GM12878 (cell line): ENCODE data around the gene LMO7. TPM values are rescaled to one million over a fixed set of nuclear protein-coding genes. Genes with fewer than 3 reads are reported as not detected.

Experiments
- ATAC-seq: fragments of 200-7000 bp; cut with Tn5 transposase; 3 replicates; pipeline ENCODE4 v1.9.1; 2020; ENCODE audit warnings: mild to moderate bottlenecking, moderate library complexity
- BruUV-seq: library from RNA; stranded (reverse); fragments of 400-500 nt; replicated peaks from 2 replicates; lab custom pipeline; 2021; lab: Mats Ljungman, UMichigan
- CTCF ChIA-PET: fragments of 300-600 bp; sonication (Branson Sonifier 250); formaldehyde crosslinking; extraction: SDS; loops from one replicate; lab custom pipeline; 2021; ENCODE audit warnings: inconsistent platforms; lab: Yijun Ruan, JAX
- POLR2A ChIA-PET: fragments of 350-600 bp; formaldehyde crosslinking; extraction: SDS; loops from one replicate; lab custom pipeline; 2021; ENCODE audit warnings: inconsistent platforms; lab: Charles Lee
- RAD21 ChIA-PET: fragments of 300-600 bp; sonication (Branson Sonifier 250); formaldehyde crosslinking; loops from one replicate; lab custom pipeline; 2023; ENCODE audit warnings: antibody characterized with exemption; ENCODE audit not compliant: unreplicated experiment; lab: Charles Lee
- SMC1A ChIA-PET: fragments of 300-600 bp; sonication (Branson Sonifier 250); formaldehyde crosslinking; loops from one replicate; lab custom pipeline; 2023; ENCODE audit not compliant: unreplicated experiment, uncharacterized antibody; lab: Charles Lee
- DNase-seq: peaks from one replicate; pipeline ENCODE4 v3.0.0-alpha.2; 2011; ENCODE audit warnings: low read depth, low spot score
- FAIRE-seq: peaks from 3 replicates; lab custom pipeline; 2011; peaks lifted over from hg19 to GRCh38; lab: Jason Lieb, UNC
- H2AFZ ChIP-seq: 2 replicates; pipeline ENCODE4 v1.6.0; 2011; ENCODE audit warnings: low read depth, low read length, control low read depth; ENCODE audit not compliant: control insufficient read depth
- H3K27ac ChIP-seq: 2 replicates; pipeline ENCODE4 v1.5.1; 2011; ENCODE audit warnings: control low read depth; ENCODE audit not compliant: control insufficient read depth, insufficient read depth
- H3K27me3 ChIP-seq, 2 experiments: replicated peaks in 1 of 2; 2 replicates each; pipeline versions ENCODE4 v1.6.0 to v1.6.1; 2011; ENCODE audit warnings: low read length in 1 of 2; ENCODE audit not compliant: control insufficient read depth in 2 of 2, insufficient read depth in 2 of 2
- H3K36me3 ChIP-seq, 2 experiments: 2 replicates each; pipeline ENCODE4 v1.5.1; 2011; ENCODE audit warnings: low read length in 1 of 2; ENCODE audit not compliant: control insufficient read depth in 2 of 2, insufficient read depth in 2 of 2
- H3K4me1 ChIP-seq: 2 replicates; pipeline ENCODE4 v1.6.1; 2011; ENCODE audit warnings: mild to moderate bottlenecking, low read length, moderate library complexity, mixed read lengths; ENCODE audit not compliant: control insufficient read depth, insufficient read depth
- H3K4me2 ChIP-seq: 2 replicates; pipeline ENCODE4 v1.6.0; 2011; ENCODE audit warnings: control low read depth; ENCODE audit not compliant: control insufficient read depth, insufficient read depth
- H3K4me3 ChIP-seq: fragments of 200-600 bp; sonication (generic); 2 replicates; pipeline ENCODE4 v1.5.1; 2016
- H3K79me2 ChIP-seq: 2 replicates; pipeline ENCODE4 v1.6.0; 2011; ENCODE audit warnings: low read length; ENCODE audit not compliant: control insufficient read depth, insufficient read depth
- H3K9ac ChIP-seq: 2 replicates; pipeline ENCODE4 v1.8.0; 2011; ENCODE audit warnings: low read length, control low read depth, mixed read lengths; ENCODE audit not compliant: control insufficient read depth, insufficient read depth
- H3K9me3 ChIP-seq: replicated peaks from 3 replicates; pipeline ENCODE4 v1.5.1; 2011; ENCODE audit warnings: mild to moderate bottlenecking, low read length; ENCODE audit not compliant: control insufficient read depth, insufficient read depth
- H4K20me1 ChIP-seq: 2 replicates; pipeline ENCODE4 v1.6.0; 2011; ENCODE audit not compliant: control insufficient read depth, insufficient read depth
- CBX5 ChIP-seq: sonication (generic); IDR thresholded peaks from 2 replicates; pipeline ENCODE4 v1.6.1; 2016; ENCODE audit warnings: low read depth, moderate library complexity, mild to moderate bottlenecking, inconsistent platforms
- EP300 ChIP-seq, 2 experiments: fragments of 150-350 bp in 1 of 2; IDR thresholded peaks; 2 replicates each; pipeline ENCODE4 v1.6.1; 2011 to 2012; ENCODE audit warnings: low read depth in 2 of 2, low read length in 2 of 2, borderline replicate concordance in 1 of 2, improper control_type of control experiment in 1 of 2, inconsistent platforms in 1 of 2; ENCODE audit not compliant: control insufficient read depth in 1 of 2
- FOXK2 ChIP-seq: fragments of 450-650 bp; IDR thresholded peaks from 2 replicates; pipeline ENCODE4 v1.6.1; 2017; ENCODE audit warnings: mild to moderate bottlenecking, moderate library complexity
- IKZF2 ChIP-seq, 2 experiments: fragments of 450-650 bp; IDR thresholded peaks; 2 replicates each; pipeline ENCODE4 v1.6.1; 2017; ENCODE audit warnings: mild to moderate bottlenecking in 2 of 2, moderate library complexity in 2 of 2
- NFYB ChIP-seq: IDR thresholded peaks from 2 replicates; pipeline ENCODE4 v1.6.1; 2011; ENCODE audit warnings: low read depth, mild to moderate bottlenecking, low read length, improper control_type of control experiment, moderate library complexity; ENCODE audit not compliant: insufficient read depth
- PML ChIP-seq: IDR thresholded peaks from 2 replicates; pipeline ENCODE4 v1.6.1; 2012; ENCODE audit warnings: low read length, inconsistent platforms
- POLR2A ChIP-seq: IDR thresholded peaks from 2 replicates; pipeline ENCODE4 v1.6.1; 2011; ENCODE audit warnings: low read depth, mild to moderate bottlenecking, low read length
- POLR2AphosphoS2 ChIP-seq: IDR thresholded peaks from 2 replicates; pipeline ENCODE4 v1.6.1; 2011; ENCODE audit warnings: low read depth, mild to moderate bottlenecking, low read length, improper control_type of control experiment, moderate library complexity
- SMARCA5 ChIP-seq: fragments of 450-650 bp; IDR thresholded peaks from 2 replicates; pipeline ENCODE4 v1.6.1; 2017; ENCODE audit warnings: mild to moderate bottlenecking
- SP1 ChIP-seq: IDR thresholded peaks from one replicate; pipeline ENCODE4 v1.6.1; 2011; ENCODE audit warnings: low read depth, low read length
- SREBF2 ChIP-seq: IDR thresholded peaks from 2 replicates; pipeline ENCODE4 v1.6.1; 2012; ENCODE audit warnings: mild to moderate bottlenecking, low read length
- SUZ12 ChIP-seq: fragments of 200-600 bp; sonication (generic); IDR thresholded peaks from one replicate; pipeline ENCODE4 v1.6.1; 2018; ENCODE audit warnings: antibody characterized with exemption, mild to moderate bottlenecking; ENCODE audit not compliant: unreplicated experiment
- ZNF274 ChIP-seq: IDR thresholded peaks from one replicate; pipeline ENCODE4 v1.8.0; 2011; ENCODE audit not compliant: insufficient read length, insufficient read depth
- WGBS: methylation state at CpG from one replicate; pipeline ENCODE4 v1.1.6; 2016; ENCODE audit warnings: low lambda C conversion rate; ENCODE audit not compliant: insufficient replicate concordance, insufficient coverage; ENCODE audit errors: missing lambda C conversion rate; 5-methylcytosine and 5-hydroxymethylcytosine counted together
- in situ Hi-C: fragments of 300-500 bp; cut with MboI; formaldehyde crosslinking; loops from 9 replicates; pipeline ENCODE4 v1.14.3; 2018; ENCODE audit warnings: mixed read lengths
- intact Hi-C: fragments of 100-400 bp; cut with micrococcal nuclease; formaldehyde crosslinking; loops from one replicate; pipeline ENCODE4 v1.14.2; 2022; ENCODE audit not compliant: unreplicated experiment
- polyA plus RNA-seq, 11 experiments: library from polyadenylated mRNA; depleted of rRNA in 4 of 11; unstranded in 6 of 11; stranded (reverse) in 5 of 11; fragments of >200 nt; fragmentation: Nextera tagmentation in 4 of 11; fragmentation: Illumina TruSeq in 1 of 11; extraction: Ambion mirVana in 4 of 11; extraction: Trizol in 1 of 11; gene quantifications; 1 replicate in 1 of 11; 2 replicates in 10 of 11; pipeline versions ENCODE4 v1.2.1 to v1.2.3, GENCODE V29; 2011 to 2016; ENCODE audit warnings: inconsistent platforms in 2 of 11, missing spikeins in 2 of 11, low read depth in 1 of 11
- total RNA-seq, 4 experiments: library from RNA; depleted of rRNA in 3 of 4; stranded (reverse); fragments of >200 nt in 3 of 4; fragmentation: Illumina TruSeq in 1 of 4; extraction: Trizol in 1 of 4; gene quantifications; 2 replicates each; pipeline versions ENCODE4 v1.2.1 to v1.2.3, GENCODE V29; 2013 to 2021

Gene LMO7
- total and polyA plus RNA-seq, 10 of the 15 experiments (the other 5 are each of a cell fraction or from before 2014, with no cell fraction given) = 8.5 to 67.8 (median 36.8) TPM

- TF ChIP-seq FOXK2 (no peak), NFYB (no peak), PML (no peak), EP300 (IDR thresholded peaks at IDR 0.05; ENCODE audit: borderline replicate concordance in 1 of 2, control insufficient read depth in 1 of 2, low read depth in 2 of 2, low read length in 2 of 2) (no peak), IKZF2 (IDR thresholded peaks at IDR 0.05) (no peak), CBX5 (no peak), SMARCA5 (no peak), POLR2A (no peak), SUZ12 (no peak), POLR2AphosphoS2 (no peak), ZNF274 (no peak), SREBF2 (no peak), SP1 (no peak)
- 95% methylated on average over 1 of the region's 1 CpG for WGBS
- Histone ChIP-seq H3K4me1 (no peaks in the 10 kb centered on the region), H3K4me2 (no peak overlapping the region), H2AFZ (no peak overlapping the region), H4K20me1 (no peaks in the 10 kb centered on the region), H3K9ac (no peak overlapping the region), H3K79me2 (no peaks in the 10 kb centered on the region), H3K27ac (no peak overlapping the region), H3K4me3 (no peak overlapping the region), H3K9me3 (no peaks in the 10 kb centered on the region), H3K36me3 (peaks cover 0 to 7% of the 10 kb centered on the region in 2 experiments; a peak in 1 of 4 replicates), H3K27me3 (no peaks in the 10 kb centered on the region)
- BruUV-seq = no TSS peak
- ATAC-seq = no peak
- FAIRE-seq = no peak
- ChIA-PET CTCF (interaction anchor here (2.3 kb wide), 1 partner anchor 13 kb away, joined by 9 read pairs; no protein-coding TSS in a partner anchor), RAD21 (interaction anchor here (1.4 kb wide), 1 partner anchor 162 kb away, joined by 3 read pairs; no protein-coding TSS in a partner anchor), POLR2A (no interaction called here), SMC1A (interaction anchor here (1.5 to 1.9 kb wide), 3 partner anchors 12 to 16 kb away, joined by 4 to 7 read pairs (median 6); no protein-coding TSS in a partner anchor)
- intact Hi-C loops = no loop called here
- no peak for DNase-seq
- in situ Hi-C loops = no loop called here
Observed at GRCh38 chr13:75857291-75857690, 221.2 kb downstream of the LMO7 start.
